ENCODE measurements around the gene PADI3.

PADI3 gene

DNA sequence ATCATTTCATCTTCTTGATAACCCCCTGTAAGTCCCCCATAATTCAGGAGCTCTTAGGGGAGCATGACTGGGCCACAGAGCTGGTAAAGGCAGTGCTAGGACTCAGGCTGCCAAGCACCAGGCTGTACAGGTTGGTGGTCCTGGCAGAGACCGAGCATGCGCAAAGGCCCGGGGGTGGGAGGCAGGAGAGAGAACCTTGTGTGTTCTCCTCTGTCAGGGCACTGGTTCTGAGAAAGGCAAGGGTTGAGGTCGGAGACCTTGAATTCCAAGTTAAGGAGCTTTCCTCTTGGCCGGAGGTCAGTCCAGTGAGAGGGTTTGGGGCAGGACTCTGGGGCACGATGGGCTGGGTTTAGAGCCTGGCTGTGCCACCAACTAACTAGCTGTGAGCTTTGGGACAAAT, 23.2 kb downstream of the PADI3 start:
- no peak for DNase-seq (ENCODE audit: low read depth in 2 of 2)

- DNase-seq (ENCODE audit: low read depth in 2 of 2) = no peak
Measured at GRCh38 chr1:17272646-17273045, 23.7 kb downstream of the PADI3 start.

DNA sequence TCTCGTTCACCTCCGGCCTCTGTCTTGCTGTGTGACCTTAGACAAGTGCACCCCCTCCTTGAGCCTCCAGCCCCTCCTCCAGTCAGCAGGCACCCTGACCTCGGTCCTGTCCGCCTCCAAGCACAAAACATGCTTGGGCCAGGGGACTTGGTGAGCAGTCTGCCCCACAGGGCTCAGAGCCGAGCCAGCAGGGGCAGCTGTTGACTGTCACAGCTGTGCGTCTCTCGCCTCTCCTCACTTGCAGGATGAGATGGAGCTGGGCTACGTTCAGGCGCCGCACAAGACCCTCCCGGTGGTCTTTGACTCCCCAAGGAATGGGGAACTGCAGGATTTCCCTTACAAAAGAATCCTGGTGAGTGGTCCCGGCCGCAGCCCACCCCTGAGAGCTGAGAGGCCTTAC, 24.2 kb downstream of the PADI3 start:
- DNase-seq (ENCODE audit: low read depth in 2 of 2) = no peak

GRCh38 chr1:17274186-17275170, 25.6 kb downstream of the PADI3 start:
- peak in 1 of 2 donors; percentile 17 for DNase-seq (ENCODE audit: low read depth in 2 of 2)

DNA sequence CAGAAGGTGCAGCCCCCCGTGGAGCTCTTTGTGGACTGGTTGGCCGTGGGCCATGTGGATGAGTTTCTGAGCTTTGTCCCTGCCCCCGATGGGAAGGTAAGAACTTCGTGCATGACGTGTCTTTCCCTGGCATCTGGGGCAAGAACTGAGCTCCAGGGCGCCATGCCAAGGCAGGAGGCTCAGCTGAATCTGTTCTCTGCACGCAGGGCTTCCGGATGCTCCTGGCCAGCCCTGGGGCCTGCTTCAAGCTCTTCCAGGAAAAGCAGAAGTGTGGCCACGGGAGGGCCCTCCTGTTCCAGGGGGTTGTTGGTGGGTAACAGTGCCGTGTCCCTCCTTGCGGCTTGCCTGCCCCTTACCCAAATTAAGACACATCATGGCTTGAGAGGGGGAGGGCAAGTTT, 27.7 kb downstream of the PADI3 start:
- DNase-seq (ENCODE audit: low read depth in 2 of 2) = no peak

DNA sequence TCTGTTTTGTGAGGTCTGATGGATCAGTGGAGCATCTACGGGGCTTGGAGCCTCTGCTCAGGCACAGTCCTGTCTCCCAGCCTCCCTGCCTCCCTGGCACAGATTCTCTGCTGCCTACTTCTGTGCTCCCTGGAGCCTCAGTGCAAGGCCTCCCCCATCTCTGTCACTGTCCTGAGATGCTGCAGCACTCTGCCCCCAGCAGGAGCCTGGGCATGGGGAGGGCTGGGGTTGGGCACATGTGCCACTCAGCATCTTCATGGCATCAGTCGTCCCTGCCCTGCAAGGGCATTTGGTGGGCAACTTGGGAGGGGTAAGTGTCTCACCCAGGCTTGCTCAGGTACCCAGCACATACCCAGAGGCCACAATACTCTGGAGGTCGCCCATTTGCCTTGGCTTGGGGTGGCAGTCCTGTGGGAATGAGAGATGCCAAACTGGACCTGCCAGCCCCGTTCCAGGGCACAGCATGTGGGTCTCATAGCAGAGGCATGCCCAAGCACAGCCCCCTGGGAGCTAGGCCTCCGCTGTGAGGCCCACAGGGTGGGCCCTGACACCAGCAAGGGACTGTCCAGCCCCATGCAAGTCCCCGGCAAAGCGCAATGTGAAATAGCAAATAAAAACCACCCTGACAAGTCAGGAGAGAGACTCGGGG, 28.7 kb downstream of the PADI3 start:
- no peak for DNase-seq (ENCODE audit: low read depth in 2 of 2)

- no peak for DNase-seq (ENCODE audit: low read depth in 2 of 2)
Measured at GRCh38 chr1:17278996-17279830, 30.3 kb downstream of the PADI3 start.

DNA sequence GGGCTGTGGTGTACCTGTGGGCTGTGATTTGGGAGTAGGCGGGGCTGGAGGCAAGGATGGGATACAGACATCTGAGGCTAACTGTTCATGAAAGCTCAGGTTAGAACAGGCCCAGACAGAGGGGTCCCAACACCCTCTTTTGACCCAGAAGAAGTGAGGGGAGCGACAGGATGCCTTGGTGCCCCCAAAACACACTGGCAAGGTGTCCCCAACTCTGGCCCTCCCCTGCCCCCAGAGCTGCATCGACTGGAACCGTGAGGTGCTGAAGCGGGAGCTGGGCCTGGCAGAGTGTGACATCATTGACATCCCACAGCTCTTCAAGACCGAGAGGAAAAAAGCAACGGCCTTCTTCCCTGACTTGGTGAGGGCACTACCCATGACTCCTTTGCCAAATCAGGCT, 31.5 kb downstream of the PADI3 start:
- DNase-seq (ENCODE audit: low read depth in 2 of 2) = no peak

- DNase-seq (ENCODE audit: low read depth in 2 of 2) = no peak
Measured at GRCh38 chr1:17280894-17281293, 32.0 kb downstream of the PADI3 start.

GRCh38 chr1:17281775-17282181, 32.9 kb downstream of the PADI3 start:
- DNase-seq (ENCODE audit: low read depth in 2 of 2) = no peak

DNA sequence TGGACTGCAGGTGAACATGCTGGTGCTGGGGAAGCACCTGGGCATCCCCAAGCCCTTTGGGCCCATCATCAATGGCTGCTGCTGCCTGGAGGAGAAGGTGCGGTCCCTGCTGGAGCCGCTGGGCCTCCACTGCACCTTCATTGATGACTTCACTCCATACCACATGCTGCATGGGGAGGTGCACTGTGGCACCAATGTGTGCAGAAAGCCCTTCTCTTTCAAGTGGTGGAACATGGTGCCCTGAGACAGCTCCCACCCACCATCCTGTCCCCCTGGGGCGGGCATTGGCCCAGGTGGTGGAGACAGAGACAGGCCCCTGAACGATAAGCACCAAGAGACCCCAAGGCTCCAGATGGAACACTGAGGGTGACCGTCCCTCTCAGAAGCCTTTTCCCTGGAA, 33.9 kb downstream of the PADI3 start:
- DNase-seq (ENCODE audit: low read depth in 2 of 2) = no peak

DNA sequence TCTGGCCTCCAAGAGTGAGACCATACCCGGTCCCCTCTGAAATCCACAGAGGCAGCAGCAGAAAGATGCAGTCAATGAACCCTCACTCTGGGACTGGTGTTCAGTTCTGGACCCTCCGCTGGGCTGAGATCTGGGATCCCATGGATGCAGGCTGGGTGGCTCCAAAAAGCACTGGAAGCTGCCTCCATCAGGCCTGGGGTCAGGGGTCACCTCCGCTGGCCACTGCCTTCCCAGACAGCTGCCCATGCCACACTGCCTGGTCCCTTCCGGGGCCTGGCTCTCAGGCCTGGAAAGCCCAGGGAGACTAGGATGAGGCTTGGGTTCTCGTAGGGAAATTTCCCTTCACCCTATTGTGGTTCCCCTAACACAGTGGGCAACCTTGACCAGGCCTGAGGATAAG, 37.7 kb downstream of the PADI3 start:
- DNase-seq (ENCODE audit: low read depth in 2 of 2) = no peak

DNA sequence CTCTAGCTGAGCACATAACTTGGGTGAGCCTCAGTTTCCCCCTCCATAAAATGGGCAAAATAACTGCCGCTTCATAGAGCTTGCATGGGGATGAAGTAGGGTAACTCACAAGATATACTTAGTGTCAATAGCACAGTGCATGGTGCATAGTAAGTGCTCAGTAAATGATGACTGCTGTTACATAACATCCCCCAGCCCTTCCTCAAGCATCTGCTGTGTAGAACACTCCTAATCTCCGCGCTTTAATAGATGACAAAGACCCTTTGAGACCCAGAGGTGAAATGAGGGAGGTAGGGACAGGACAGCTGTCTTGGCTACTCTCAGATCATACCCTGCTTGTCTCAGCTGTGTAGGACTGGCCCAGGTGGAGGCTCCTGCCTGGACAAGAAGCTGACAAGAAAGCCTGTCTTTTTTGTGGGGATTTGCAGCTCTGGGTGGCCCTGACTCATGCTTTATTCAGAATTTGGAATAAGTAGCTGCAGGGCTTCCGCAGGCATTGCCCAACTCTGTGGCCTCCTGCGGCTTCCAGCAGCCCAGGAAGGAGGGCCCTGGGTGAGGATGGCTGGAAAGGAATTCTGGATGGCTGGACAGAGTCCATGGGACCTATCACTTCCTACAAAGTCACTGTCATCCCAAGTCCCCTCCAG, 38.4 kb downstream of the PADI3 start:
- DNase-seq (ENCODE audit: low read depth in 2 of 2) = no peak

- no peak for DNase-seq (ENCODE audit: low read depth in 2 of 2)
Measured at GRCh38 chr1:17289721-17290120, 40.8 kb downstream of the PADI3 start.

GRCh38 chr1:17290553-17290952, 41.7 kb downstream of the PADI3 start:
- DNase-seq (ENCODE audit: low read depth in 2 of 2) = no peak

DNA sequence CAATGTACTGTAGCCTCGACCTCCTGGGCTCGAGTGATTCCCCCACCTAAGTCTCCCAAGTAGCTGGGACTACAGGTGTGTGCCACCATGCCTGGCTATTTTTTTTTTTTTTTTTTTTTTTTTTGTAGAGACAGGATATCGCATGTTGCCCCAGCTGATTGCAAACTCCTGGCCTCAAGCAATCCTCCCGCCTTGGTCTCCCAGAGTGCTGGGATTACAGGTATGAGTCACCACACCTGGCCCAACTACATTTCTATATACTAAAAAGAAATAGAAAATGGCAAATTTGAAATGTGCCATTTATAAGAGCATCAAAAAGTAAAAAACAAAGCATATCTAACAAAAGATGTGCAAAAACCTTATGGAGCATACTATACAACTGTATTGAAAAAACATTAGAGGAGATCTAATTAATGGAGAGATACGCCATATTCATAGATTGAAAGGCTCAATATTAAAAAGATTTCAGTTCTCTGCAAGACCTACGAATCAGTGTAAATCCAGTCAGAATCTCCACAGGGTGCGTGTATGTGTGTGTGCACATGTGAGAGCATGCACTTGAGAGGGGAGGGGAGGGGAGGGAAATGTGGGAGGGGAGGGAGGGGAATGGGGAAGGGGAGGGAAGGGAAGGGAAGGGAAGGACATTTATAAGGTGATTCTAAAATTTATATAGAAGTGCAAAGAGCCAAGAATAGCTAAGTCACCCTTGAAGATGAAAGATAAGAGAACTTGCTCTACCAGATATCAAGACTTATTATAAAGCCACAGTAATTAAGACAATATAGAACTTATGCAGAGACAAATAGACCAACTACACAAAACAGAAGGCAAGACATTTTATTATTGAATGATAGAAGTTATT, 43.6 kb downstream of the PADI3 start:
- DNase-seq (ENCODE audit: low read depth in 2 of 2) = no peak

GRCh38 chr1:17293681-17294425, 45.0 kb downstream of the PADI3 start:
- no peak for DNase-seq (ENCODE audit: low read depth in 2 of 2)

DNA sequence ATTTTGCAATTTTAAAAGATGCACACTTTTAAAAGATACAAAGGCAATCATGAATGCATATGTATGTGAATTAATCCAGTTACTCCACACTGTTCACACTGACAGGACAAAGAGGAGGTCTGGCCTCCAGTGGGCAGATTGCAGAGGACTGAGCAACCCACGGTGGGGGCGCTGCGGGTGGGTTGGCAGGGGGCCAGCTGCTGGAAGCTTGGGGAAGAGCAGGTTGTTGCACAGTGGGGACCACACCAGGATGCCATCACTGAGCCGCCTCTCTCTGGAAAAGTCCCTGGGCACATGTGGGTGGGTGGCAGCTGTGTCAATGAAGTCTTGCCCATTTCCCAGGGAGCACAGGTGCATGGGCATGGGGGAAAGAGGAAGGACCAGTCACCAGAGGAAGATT, 46.4 kb downstream of the PADI3 start:
- no peak for DNase-seq (ENCODE audit: low read depth in 2 of 2)

DNA sequence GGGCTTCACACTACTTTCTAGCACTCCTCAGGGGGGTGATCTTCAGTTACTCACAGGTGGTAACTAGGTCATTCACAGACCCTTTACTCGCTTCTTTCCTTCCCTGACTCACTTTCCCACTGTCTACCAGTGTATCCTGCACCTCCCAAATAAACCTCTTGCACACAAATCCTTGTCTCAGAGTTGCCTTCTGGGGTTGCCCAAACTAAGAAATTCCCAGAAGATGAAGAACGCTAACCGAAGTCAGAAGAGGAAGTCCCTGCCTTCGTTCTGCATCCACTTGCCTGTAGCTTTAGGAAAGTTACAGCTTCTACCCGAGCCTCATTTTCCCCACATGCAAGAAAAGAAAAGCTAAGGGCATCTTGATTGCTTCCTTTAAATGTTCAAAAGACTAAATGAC, 47.2 kb downstream of the PADI3 start:
- no peak for DNase-seq (ENCODE audit: low read depth in 2 of 2)

- no peak for DNase-seq (ENCODE audit: low read depth in 2 of 2)
Measured at GRCh38 chr1:17297991-17298390, 49.1 kb downstream of the PADI3 start.
